GM21515 (cell line): ENCODE data around the gene ARRB2.

Source experiments
- ATAC-seq: cut with Tn5 transposase; IDR thresholded peaks from one replicate; pipeline ENCODE4 v1.9.1; 2021; ENCODE audit not compliant: unreplicated experiment

The ARRB2 gene

DNA sequence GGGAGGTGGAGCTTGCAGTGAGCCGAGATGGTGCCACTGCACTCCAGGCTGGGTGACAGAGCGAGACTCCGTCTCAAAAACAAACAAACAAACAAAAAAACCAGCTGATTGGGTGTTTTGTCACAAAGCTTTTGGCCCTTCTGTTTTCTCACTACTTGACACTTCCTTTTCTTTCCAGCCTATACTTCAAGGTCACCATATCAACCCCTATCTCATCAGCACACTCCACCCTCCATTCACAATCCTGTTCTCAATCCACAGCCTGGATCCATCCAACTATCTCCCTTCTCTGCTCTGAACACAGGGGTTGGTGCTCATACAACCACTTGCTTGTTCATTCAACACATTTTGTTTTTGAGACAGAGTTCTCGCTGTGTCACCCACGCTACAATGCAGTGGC is 14.2 kb downstream of the ARRB2 start:
- no peak for ATAC-seq

DNA sequence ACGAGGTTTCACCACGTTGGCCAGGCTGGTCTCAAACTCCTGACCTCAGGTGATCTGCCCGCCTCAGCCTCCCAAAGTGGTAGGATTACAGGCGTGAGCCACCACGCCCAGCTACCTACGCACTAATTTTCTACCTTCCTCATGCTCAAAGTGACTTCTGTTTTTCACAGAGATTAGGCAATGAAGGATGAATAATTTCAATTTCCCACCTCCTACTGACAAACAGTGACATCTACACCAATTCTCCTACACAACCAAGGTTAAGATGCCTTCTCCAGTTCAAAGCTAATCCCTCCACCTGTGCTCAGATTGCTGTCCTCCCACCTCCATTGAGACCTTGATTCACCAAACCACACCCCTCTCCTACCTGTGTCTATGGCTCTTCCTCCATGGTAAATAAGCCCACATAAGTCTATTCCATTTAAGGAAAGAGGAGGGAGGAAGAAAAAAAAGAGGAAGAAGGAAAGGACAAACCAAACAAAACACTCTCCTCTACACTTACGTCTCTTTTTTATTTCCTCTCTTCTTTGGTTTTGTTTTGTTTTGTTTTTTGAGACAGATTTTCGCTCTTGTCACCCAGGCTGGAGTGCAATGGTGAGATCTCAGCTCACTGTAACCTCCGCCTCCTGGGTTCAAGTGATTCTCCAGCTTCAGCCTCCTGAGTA is 15.3 kb downstream of the ARRB2 start:
- ATAC-seq = no peak

DNA sequence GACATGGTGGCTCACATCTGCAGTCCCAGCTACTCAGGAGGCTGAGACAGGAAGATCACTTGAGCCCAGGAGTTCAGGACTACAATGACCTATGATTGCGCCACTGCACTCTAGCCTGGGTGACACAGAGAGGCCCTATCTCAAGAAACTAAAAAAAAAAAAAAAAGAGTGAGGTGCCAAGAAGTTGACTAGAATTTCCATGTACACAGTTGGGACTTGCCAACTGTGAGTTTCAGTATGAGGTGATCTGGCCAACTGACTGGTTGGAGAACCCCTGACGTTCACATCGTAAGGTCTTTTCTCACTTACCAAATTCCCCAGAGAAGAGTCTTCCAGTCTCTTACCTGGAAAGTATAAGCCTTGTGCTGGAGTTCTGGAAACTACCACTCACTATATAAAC is 17.7 kb downstream of the ARRB2 start:
- ATAC-seq = no peak

DNA sequence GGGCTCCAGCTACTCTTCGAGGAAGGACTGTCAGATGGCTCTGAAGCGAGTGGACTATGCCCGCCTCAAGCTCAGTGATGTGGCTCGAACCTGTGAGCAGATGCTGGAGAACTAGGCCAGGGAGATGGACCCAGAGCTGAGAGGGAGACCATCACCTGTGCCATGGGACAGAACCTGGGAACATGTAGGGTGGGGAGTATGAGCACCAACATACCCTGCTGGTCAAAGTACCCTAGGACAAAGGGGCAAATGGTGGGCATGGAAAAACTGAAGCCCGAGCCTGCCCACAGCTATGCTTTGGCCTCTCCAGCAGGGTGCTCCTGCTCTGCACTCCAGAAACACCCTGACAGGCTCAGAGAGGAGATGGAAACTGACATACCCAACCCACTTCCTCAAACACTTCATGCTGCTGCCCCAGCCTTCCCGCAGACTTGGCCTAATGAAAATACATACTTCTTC is 22.7 kb downstream of the ARRB2 start:
- ATAC-seq = no peak

DNA sequence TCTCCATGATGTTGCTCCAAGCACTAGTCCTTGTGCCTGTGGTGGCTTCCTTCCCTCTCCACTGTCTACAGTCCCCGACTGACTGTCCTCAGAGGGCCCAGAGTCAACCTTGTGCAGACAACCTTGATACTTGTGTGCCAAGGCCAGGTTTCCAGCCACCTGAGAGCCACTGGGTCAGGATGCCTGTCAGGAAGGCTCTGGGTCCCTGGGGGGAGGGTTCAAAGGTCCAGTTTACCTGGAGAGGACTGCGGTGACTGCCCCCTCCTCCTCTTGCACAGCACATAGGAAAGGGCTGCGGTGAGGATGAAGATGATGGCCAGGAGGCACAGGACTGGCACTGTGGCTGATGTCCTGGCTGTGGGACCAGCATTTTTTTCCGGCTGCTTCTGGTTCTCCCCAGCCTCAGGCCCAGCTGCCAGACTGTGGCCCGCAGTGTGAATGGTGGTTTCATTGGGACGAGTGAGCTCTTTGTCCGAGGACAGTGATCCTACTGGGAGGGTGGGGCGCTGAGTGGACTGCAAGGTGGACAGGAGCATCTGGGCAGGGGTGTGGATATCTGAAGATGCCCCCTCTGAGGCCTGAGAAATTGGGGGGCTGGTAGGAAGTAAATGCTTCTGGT is 24.5 kb downstream of the ARRB2 start:
- ATAC-seq = no peak

DNA sequence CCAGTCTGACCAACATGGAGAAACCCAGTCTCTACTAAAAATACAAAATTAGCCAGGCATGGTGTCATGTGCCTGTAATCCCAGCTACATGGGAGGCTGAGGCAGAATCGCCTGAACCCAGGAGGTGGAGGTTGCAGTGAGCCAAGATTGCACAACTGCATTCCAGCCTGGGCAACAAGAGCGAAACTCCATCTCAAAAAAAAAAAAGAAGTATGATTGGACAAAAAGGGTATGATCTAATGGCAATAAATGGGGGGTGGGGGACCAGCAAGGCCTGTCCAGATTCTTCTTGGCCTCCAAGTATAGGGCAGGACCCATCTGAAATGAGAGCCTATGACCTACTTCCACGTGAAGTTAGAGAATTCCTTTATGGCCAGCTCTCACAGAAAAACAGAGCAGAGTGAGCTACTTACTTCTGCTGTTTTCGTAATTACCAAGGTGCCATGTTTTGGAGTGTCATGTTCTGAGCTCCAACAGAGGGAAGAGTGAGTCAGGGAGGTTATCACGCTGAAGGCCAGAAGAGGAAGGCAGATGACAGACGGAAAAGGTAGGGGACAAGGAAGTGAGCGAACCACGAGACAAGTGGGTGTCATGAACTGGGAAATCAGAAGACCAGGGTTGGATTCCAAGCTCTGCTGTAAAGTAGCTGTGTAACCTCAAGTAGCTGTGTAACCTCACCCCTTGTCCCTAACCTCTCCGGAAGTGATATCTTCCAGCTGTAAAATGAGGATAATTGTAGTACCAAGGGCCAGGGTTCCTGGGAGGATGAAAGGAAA is 25.6 kb downstream of the ARRB2 start:
- ATAC-seq = no peak

DNA sequence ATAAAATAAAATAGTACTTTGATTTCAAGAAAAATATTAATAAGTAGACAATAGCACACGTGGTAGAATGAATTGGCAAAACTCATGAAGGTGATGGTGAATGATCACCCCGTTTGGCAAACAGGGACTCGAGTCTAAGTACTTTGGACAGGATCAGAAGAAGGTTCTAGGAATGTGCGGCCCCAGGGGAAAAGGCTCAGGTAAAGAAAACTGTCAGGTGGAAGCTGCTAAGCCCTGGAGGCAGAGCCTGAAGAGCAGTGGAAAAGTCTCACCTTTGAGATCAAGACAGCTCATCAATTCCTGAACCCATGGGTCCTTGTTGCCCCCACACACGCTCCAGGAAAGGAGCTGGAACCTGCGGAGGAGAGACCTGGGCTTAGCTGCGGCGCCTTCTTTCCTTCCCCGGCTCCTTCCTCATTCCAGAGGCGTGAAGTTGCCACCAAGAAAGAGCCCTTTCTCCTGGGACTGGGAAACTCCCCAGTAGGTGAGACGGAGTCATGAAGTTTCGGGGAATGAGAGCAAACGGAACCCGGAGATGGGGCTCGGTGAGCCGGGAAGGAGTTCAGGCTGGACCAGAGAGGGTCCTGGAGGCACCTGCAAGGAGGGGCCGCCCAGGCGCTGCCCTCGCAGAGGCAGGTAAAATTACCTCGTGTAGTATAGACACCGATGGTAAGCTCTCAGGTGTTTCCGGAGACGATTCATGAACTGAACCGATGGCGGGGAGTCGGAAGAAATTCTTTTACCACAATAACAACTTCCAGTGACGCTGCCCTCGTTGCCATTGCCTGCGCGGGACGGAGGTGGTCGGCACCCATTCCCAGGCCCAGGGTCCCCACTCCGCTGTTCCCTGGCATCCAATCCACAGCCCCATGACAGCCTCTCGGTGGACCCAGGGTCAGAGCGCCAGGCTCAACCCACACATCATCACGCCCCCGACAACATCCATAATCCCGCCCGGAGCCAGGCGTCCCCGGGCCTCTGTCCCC is 28.0 kb downstream of the ARRB2 start:
- ATAC-seq = no peak

DNA sequence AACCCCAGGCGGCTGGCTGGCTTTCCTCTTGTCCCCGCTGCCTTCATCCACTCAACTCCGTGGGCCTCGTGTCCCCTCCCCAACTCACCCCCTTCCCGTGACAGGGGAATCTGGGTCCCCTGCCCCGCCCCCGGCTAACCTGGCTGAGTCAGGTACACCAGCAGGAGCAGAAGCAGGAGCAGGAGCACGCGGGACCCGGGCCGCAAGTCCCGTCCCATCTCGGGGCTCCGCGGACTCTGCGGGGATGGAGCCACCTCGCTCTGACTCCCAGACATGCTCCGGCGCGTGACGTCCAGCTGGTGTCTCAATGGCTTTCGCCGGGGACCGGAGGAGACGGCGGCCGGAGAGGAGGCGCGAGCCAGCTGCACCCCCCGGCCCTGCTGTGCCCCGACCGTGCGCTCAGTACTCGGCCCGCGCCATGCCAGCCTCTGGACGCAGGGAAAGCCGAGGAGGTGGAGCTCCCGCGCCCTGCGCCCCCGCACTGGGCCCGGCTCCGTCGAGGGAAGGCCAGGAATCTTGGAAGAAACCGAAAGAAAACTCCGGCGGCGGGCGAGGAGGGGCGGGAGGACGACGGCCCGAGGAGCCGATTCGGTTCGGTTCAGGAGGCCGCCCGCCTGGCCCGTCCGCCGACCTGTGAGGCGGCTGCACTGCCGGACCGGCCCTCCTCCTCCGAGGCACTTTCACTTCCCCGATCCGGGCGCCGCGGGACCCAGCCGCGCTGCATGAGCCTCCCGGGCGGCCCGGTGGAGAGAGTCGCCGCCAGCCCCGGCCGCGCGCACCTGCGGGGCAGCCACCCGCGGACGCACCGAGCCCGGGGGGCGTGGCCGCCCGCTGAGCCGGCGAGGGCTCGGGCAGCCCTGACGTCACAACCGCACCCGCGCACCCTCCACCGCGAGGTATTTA is 28.9 kb downstream of the ARRB2 start, which contains the start of the genes CXCL16 and ZMYND15:
Gene CXCL16, minus strand, starts transcription at position 807 of the 903 bp plus-strand sequence. Its CDS starts 589 bp downstream, at position 218.
Gene ZMYND15, plus strand, starts transcription at position 712 of the 903 bp plus-strand sequence. CDS start 716 bp downstream, outside the sequence.
- peak; percentile 53 for ATAC-seq

DNA sequence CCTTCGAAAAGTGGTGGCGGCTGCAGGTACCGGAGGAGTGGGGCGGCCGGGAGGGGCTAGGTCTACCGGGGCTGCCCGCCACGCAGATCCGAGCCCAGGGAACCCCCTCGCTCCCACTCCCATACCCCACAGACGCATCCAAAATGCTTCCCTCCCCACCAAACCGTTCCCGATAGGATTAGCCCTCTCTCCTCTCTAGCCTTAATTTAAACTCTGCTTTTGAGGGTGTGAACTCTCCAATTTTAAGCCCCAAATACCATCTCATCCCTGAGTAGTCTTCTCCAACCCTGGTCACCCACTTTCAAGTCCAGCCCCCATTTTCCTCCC is 29.6 kb downstream of the ARRB2 start:
- no peak for ATAC-seq

DNA sequence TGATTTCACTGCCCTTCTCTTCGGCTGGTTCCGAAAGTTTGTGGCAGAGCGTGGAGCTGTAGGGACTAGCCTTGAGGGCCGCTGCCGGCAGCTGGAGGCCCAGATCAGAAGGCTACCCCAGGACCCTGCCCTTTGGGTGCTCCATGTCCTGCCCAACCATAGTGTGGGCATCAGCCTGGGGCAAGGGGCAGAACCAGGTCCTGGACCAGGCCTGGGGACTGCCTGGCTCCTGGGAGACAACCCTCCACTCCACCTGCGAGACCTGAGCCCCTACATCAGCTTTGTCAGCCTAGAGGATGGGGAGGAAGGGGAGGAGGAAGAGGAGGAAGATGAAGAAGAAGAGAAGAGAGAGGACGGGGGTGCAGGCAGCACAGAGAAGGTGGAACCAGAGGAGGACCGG is 30.2 kb downstream of the ARRB2 start:
- ATAC-seq = no peak

DNA sequence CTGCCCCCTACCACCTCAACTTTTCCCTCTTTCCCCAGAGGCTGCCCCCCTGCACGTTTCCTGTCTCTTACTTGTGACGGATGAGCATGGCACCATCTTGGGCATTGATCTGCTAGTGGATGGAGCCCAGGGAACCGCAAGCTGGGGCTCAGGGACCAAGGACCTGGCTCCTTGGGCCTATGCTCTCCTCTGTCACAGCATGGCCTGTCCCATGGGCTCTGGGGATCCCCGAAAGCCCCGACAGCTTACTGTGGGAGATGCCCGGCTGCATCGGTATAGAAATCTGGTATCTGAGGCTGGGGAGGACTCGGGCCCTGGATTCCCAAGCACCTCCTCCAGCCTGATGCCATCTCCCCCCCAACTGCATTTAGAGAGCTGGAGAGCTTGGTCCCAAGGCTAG is 31.1 kb downstream of the ARRB2 start:
- no peak for ATAC-seq

DNA sequence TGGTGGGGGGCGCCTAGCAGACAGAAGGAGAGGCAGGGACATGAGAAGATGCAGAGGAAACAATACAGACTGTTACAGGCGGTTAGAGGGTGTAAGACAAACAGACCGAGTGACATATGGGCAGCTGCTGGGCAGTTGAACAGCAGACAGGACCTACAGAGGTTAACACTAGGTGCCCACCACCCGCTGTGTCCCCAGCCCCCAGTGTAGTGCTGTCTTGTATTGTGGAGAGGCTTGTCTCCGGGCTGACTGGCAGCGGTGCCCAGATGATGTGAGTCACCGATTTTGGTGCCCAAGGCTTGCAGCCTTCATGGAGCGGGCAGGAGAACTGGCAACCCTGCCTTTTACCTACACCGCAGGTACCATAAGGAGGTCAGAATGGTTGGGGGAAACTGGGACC is 31.7 kb downstream of the ARRB2 start:
- no peak for ATAC-seq

DNA sequence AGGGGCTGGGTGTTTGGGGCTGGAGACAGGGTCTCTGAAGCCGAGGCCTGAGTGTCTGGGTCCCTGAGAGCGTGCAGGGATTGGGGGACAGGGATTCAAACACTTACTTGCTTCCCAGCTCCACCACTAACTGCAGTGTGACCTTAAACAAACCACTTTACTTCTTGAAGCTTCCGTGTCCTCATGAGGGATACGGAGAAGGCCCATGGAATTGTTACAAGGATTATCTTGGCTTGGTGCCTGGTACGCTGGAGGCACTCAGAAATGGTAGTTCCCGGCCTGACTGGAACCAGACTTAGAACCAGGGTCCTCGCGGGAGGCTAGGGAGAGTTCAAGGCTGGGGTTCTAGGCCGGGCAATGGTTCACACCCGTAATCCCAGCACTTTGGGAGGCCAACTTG is 32.2 kb downstream of the ARRB2 start:
- no peak for ATAC-seq

DNA sequence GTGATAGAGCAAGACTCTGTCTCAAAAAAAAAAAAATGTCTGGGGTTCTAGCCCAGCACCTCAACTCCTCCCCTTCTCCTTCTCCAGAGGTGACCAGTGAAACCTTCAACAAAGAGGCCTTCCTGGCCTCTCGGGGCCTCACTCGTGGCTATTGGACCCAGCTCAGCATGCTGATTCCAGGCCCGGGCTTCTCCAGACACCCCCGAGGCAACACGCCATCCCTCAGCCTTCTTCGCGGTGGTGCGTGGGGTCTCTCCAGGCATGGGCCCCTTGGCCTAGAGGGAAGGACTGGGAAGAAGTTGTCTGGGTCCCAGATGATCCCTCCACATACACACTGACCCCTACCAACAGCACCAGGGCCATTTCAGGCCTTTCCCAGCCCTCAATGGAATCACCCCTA is 32.8 kb downstream of the ARRB2 start:
- ATAC-seq = no peak

DNA sequence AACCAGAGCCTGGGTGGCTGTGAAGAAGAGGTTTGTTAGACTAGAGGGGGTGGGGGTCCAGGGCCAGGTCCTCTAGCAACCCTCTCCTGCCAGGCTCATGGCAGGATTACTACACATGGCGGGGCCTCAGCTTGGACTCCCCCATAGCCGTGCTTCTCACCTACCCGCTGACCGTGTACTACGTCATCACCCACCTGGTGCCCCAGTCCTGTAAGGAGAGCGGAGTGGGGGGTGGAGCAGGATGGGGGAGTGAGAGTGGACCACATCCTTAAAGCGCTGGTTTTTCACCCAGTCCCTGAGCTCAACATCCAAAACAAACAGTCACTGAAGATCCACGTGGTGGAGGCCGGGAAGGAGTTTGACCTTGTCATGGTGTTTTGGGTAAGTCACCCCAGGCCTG is 33.5 kb downstream of the ARRB2 start:
- ATAC-seq = no peak

DNA sequence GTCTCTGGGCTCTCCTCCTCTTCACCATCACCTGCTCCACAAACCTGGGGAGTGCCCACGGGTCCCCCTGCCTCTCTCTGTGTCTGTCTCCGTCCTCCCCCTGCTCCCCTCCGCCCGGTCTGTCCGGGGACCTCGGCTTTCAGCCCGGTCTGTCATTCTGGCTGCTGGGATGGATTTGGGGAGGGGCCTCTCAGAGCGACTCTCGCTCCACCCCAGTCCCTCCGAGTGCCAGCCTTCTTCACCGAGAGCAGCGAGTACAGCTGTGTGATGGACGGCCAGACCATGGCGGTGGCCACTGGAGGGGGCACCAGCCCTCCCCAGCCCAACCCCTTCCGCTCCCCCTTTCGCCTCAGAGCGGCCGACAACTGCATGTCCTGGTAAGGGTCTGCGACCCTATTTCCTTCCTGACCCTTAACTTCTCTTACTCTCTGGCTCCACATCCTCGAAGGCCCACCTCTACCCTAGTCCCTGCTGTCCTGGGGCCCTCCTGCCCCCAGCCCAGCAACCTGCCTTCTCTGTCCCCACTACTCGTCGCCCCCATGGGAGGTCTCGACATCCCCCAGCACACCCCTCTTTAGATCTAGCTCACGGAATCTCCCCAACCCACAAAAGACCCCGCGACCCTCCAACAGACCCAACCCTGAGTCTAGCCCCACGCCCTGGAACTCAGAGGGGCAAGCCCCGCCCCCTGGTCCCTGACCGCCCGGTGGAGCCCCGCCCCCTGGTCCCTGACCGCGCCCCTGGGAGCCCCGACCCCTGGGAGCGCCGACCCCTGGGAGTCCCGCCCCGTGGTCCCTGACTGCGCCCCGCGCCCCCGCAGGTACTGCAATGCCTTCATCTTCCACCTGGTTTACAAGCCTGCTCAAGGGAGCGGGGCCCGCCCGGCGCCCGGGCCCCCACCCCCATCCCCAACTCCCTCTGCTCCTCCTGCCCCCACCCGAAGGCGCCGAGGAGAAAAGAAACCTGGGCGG is 34.9 kb downstream of the ARRB2 start:
- no peak for ATAC-seq

DNA sequence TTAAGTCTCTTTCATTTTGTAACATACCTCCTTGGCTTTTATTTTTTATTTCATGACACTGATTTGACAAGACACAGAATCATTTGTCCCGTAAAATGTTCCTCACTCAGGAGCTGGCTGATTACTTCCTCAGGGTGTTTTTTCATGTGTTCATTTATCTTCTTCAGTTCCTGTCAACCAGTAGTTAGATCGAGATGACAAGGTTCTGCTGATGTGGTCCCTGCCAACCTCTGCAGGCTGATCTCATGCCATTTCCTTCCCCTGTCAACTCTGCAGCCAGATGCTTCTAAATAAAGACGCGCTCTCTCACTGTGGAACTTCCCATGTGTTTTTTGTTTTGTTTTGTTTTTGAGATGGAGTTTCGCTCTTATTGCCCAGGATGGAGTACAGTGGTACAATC is 37.4 kb downstream of the ARRB2 start:
- ATAC-seq = no peak

DNA sequence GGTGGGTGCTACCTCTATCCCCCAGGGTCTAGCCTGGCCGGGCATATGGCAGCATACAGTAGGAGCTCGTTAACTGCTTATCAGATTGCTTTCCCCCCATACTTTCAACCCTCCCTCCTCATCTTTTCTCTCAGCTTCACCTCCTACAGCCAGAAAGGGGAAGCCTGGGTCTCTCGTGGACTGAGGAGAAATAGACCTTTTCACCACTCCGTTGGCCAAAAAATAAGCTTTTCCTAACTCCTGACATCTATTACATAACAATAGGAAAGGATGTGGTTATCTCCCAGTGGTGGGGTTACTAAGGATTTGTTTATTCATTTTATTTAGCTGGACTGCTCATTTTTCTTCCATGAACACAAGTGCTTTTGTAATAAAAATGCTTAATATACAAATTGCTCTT is 38.3 kb downstream of the ARRB2 start:
- no peak for ATAC-seq

DNA sequence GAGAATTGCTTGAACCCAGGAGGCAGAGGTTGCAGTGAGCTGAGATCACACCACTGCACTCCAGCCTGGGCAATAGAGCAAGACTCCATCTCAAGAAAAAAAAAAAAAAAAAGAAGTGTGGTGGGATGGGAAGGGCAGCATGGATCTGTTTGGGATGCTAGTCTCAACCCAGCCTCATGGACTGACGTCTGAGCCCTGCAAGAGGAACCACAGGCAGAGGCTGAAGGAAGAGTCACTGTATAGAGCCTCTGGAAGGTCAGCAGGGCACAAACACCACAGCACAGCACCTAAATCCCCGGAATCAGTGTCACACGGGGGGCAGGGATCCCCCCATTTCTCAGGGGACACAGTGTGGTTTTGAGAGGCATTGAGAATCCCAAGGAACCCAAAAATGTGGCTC is 40.2 kb downstream of the ARRB2 start:
- ATAC-seq = no peak
